DOHH2 (cell line): ENCODE results near the gene KIF20B.

Experiments
- CTCF ChIP-seq: fragments of 200-600 bp; sonication (generic); IDR thresholded peaks from one replicate; pipeline ENCODE4 v1.5.1; 2014; ENCODE audit warnings: antibody characterized with exemption, mild to moderate bottlenecking, low read depth, low read length; ENCODE audit not compliant: poor library complexity, severe bottlenecking
- EZH2phosphoT487 ChIP-seq: fragments of 200-600 bp; sonication (generic); IDR thresholded peaks from 2 replicates; pipeline ENCODE4 v1.6.1; 2017; ENCODE audit warnings: borderline replicate concordance, mild to moderate bottlenecking, antibody characterized with exemption, low read length, moderate library complexity, mixed read lengths

- TF ChIP-seq CTCF (no peak), EZH2phosphoT487 (no peak)
Observed at GRCh38 chr10:89815049-89815853, 113.9 kb downstream of the KIF20B start.
